CD4-positive, alpha-beta T cell treated with Interleukin-17A for 1 hour (primary cell): ENCODE results near the gene GNB1L.

Source experiments
- DNase-seq: peaks from one replicate; pipeline ENCODE4 v3.0.0-alpha.2; 2020

GNB1L gene

GRCh38 chr22:19772422-19772672 is 82.3 kb downstream of the GNB1L start:
- no peak for DNase-seq

GRCh38 chr22:19770349-19771220 is 84.1 kb downstream of the GNB1L start:
- no peak for DNase-seq

- no peak for DNase-seq
Measured at GRCh38 chr22:19769393-19769715, 85.3 kb downstream of the GNB1L start.

DNA sequence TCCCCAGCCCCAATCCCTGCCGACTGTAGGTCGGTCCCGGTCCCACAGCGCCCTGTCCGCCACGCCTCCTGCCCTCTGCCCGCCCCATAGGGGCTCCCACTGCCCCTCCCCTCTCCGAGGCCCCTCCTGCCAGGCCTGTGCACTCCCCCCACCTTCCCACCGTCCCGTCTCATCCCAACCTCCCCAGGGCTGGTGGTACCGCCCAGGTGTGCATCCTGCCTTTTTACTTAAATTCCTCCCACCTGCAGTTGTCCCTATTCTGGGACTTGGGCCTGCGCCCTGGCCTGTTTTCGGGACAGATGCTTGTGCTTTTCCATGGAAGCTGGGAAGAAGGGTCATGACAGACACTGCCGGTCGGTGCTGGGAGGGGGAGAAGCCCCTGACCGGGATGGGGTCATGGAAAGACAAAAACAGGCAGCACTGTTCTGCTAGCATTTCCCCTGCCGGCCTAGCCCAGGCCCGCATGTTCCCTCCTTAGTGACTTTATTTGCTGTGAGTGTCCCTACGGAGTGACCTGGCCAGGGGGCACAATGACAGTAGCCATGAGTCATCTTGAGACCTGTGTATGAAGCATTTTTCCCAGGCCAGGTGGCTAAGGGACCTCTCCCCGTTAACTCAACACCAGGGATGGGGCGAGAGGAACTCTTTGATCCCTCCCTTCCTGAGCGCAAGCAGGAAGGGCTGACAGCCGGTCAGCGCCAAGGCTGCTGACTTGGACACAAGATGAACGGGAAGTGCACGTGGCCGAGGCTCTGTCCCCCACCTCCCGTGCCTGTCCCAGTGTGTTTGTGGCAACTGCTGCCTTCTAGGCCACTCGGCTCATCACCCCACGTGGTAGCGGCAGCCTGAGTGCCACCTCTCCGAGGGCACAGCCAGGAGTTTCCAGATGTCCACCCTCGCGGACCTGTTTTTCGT is 87.0 kb downstream of the GNB1L start:
- no peak for DNase-seq

GRCh38 chr22:19766511-19767426 is 87.9 kb downstream of the GNB1L start:
- DNase-seq: peak; percentile 52

DNA sequence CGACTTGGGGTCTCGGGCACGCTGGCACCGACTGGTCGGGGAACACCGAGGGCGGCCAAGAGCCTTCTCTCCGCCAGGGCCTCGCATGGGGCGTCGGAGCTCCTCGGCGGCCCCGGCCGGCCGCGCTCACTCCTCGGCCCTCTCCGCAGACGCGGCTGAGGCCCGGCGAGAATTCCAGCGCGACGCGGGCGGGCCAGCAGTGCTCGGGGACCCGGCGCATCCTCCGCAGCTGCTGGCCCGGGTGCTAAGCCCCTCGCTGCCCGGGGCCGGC is 88.5 kb downstream of the GNB1L start:
- no peak for DNase-seq

DNA sequence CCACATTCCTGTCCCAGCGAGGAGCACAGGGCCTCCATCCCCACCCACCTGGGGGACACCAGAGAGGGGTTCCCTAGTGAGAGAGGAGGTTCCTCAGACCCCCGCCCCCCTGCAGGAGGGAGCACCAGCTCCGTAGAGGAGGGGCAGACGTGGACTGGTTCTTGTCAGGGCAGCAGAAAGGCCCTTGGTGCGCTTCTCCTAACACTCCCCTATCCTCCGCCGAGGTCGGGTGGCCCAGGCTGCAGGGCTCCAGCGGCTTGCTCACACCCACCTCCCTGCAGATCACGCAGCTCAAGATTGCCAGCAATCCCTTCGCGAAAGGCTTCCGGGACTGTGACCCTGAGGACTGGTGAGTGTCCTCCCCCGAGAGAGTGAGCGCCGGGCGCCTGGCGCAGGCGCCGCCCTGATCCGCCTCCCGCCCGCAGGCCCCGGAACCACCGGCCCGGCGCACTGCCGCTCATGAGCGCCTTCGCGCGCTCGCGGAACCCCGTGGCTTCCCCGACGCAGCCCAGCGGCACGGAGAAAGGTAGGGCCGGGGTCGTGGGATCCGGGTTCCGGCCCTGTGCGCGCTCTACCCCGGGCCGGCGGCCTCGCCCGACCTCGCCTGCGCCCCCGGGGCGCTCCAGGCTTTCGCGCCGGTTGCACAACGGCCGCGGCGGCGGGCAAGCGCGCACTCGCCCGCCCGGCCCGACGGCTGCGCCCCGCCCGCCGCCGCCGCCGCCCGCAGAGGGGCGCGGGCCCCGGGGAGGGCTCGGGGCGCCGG is 89.0 kb downstream of the GNB1L start:
- no peak for DNase-seq

GRCh38 chr22:19764636-19765476 is 89.8 kb downstream of the GNB1L start:
- no peak for DNase-seq

GRCh38 chr22:19764299-19764593 is 90.4 kb downstream of the GNB1L start:
- no peak for DNase-seq

DNA sequence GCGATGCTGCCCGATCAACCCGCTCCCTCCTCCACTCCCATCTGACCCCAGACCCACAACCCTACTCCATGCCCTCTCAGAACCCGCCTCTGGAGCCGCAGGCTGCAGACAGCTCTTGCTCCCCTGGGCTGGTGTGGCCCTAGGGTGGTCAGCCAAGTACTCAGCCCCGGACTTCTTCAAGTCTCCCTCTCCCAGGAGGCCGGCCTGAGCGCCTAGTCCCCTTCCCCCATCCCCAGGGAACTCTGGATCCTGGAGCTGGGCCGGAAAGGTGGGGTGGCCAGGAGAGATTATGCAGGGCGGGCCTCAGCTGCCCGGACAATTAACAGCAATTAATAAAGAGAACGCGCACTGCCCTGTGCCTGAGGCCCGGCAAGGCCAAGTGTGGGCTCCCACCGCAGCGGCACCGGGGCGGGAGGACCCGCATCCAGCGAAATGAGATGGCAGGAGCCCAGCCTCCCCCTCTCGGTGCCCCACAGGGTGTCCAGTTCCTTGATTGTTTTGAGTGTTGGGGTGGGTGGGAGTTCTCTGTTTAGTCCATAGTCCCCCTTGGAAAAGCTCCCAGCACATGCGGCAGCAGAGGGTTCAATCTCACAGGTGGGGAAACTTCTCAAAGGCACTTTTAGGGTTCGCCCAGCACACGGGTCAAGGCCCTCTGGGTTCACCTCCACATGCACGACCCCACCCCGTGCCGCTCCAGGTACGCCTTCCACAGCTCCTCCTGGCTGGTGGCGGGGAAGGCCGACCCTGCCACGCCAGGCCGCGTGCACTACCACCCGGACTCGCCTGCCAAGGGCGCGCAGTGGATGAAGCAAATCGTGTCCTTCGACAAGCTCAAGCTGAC is 91.0 kb downstream of the GNB1L start:
- no peak for DNase-seq

DNA sequence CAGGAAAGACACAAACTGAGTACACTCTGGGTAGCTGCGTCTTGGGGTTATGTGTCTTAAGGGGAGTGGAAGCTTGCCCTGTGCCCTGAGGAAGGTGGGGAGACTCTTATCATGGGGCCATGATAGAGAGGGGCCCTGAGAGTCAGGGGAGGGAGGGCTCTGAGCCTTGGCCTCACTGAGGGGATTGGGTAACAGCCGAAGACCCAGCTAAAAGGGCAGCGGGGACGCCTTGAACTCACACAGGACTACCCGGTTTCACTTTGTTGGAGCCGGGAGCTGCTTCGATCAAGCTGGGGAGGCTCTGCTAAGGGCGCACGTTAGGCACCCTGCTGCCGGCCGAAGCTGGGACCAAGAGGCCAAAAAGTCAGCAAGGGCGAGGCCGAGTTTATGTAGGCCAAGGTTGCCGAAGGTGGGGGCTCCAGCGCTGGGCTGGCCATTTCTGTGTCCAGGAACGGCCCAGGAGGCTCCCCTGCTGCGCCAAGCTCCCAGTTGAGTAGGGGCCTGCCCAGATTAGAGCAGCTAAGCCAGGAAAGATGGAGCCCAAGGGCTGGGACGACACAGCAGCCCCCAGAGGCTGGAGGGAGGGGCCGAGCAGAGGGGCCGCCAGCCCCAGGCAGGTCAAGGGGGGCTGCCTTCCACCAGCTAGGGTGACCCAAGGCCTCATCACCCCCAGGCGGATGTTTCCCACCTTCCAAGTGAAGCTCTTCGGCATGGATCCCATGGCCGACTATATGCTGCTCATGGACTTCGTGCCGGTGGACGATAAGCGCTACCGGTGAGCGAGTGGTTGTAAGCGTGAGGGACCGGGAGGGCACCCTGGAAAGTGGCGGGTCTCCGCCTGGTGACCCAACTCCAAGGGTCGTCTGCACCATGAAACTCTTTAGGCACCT is 91.9 kb downstream of the GNB1L start:
- DNase-seq: no peak

DNA sequence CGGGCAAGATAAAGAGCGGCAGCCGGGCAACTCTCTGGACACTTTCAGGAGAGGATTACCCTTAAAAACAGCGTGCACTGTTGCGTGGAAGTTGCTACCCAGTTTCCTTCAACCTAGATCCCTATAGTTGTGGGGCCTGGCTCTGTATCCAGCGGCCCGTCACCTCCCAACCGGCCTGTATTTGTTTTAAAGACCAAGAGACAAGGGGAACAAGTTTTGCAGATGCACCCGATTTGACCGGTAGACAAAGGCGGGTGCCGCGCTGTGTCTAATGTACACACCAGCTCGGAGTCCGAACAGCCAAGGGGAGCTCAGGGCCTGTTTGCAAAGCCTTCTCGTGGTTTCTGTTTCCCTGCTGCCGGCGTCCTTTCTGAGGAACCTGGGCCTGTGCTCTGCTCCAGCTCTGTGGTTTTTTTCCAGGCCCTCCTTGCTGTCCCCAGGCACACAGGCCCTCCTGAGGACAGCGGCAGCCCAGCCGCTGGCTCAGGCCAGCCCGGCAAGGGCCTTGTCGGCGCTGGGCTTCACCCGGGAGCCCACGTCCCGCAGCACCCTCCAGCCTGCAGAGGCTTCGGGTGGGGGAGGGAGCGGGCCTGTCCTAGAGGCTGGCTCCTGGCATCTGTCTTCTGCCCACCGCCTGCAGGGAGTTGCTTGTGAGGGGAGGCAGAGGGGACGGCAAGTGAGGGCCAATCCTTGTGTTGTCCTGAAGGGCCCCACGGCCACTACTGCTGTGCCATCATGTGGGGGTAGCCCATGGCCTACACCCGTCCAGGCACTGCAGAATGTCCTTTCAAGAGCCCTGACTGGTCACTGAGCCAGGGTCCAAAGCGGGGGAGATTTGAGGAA is 92.7 kb downstream of the GNB1L start:
- DNase-seq: no peak

DNA sequence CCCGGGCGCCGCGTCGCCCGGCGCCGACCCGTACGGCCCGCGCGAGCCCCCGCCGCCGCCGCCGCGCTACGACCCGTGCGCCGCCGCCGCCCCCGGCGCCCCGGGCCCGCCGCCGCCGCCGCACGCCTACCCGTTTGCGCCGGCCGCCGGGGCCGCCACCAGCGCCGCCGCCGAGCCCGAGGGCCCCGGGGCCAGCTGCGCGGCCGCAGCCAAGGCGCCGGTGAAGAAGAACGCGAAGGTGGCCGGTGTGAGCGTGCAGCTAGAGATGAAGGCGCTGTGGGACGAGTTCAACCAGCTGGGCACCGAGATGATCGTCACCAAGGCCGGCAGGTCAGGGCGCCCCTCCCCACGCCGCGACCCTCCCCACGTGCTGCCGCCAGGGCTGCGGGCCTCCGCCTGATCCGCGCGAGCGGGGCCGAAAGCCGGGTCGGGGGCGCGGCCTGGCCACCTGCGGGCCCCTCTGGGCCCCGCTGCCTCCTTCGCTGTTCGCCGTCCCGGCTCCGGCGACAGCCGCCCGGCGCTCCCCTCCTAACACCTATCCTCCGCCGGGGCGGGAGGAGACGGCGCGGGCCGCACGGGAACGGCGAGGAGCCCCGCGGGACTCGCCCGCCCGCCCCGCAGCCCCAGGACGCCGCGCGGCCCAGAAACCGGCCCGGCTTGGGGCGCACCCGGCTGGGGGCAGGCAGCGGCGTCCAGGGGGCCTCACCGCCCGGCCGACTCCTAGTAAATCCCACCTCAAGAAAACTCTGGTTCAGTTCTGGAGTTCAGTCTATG is 93.5 kb downstream of the GNB1L start:
- DNase-seq: no peak

- DNase-seq: no peak
Measured at GRCh38 chr22:19760058-19760950, 94.4 kb downstream of the GNB1L start, which contains the start of gene TBX1. Gene TBX1 (plus strand): TSS chr22:19760778. CDS start chr22:19760844, 66 bp downstream.

DNA sequence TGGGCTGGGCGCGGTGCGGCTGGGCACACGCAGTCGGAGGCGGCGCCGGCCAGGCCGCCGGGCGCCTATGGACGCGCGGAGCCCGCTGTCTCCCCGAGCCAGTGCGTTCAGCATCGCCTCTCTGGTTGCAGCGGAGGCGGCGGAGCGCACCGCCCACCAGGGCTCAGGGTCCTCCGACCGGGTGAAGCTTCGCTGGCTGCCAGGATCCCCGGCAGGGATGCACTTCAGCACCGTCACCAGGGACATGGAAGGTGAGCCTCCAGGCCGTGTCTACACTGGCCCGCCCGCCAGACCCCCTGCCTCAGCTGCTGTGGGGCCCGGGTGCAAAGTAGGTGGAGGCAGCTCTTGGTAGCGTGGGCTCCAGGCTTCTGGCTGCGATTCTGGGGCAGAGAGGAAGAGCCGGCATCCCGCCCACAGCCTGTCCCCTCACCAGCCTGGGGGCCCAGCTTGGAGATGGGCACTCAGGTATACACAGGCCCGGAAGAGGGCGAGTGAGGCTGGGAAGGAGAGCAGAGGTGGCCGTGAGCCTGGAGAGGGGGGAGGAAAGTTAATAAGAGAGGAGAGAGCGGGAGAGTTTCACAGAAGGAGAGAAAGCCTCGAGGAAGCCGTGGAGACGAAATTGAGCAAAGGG is 95.1 kb downstream of the GNB1L start:
- DNase-seq: no peak

DNA sequence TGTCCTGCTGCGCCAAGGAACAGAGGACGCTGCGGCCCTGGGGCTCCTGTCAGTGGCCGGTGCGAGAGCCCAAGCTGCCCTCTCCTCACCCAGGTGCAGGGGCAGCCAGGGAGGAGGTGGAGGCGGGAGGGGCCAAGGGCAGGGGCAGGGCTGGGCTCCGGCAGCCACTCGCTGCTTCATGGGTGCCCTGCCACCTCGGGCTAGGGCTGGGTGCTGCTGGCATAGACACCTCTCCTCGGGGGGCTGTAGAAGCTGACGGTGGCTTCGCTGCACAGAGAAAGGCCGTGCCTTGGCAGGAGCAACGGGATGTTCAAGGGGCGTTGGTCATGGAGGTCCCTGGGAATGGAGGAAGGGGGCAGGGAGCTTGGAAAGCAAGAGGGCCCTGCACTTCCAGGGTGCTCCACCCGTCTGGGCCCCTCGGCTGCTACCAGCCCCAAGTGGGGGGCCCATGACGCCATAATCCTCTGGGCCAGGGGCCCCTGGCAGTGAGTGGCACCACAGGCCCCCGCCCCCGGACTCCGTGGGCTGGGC is 95.7 kb downstream of the GNB1L start:
- DNase-seq: no peak
